T-helper 1 cell treated with Interleukin-12 subunit alpha and Interleukin-12 subunit beta and Interleukin-4 antibody, amounts not matched to agents 30 ng/mL and 1 ng/mL, for 36 hours (primary cell): ENCODE results near the gene OLFML1. TPM values are rescaled to one million over a fixed set of nuclear protein-coding genes. Genes with fewer than 3 reads are reported as not detected.

Experiments used
- intact Hi-C: fragments of 100-400 bp; cut with micrococcal nuclease; formaldehyde crosslinking; loops from one replicate; pipeline ENCODE4 v1.15.1; 2024
- total RNA-seq: library from RNA; stranded (reverse); gene quantifications from 2 replicates; pipeline ENCODE4 v1.2.3, GENCODE V29; 2022

Gene OLFML1
- not detected in 2 replicates for total RNA-seq

DNA sequence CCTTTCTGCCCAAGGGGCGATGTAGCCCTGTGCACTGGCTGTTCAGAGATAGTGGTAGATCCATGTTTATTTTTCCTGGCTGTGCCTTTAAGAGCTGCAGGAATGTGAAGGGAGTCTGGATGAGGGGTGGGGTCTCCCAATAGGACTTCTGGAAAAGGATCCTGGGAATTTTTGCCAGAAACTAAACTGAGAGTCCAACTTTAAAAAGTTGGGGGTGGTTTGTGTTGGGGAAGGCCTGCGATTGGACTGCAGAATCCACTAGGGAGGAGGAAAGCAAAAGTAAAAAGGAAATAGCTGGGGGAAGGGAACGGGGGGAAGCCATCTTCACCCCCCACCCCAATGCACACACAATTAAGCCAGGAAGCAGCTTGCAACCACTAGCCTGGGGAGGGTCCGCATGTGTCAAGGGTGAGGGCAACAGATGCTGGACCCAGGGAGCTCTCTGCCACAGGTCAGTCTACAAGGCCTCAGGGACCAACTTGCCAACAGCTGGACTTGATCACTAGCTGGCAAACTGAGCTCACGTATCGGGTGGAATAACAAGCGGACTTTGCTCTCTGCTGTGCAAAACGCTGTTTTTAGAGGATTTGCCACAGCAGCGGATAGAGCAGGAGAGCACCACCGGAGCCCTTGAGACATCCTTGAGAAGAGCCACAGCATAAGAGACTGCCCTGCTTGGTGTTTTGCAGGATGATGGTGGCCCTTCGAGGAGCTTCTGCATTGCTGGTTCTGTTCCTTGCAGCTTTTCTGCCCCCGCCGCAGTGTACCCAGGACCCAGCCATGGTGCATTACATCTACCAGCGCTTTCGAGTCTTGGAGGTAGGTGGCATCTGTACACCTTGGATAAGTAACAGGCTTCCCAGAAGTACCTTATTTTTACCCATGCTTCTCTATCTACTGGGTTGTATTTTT lies at the start of gene OLFML1:
Gene OLFML1, plus strand, starts transcription at position 321 of the 912 bp plus-strand sequence. Its CDS starts 370 bp downstream, at position 691.
- intact Hi-C loops: no loop called here

DNA sequence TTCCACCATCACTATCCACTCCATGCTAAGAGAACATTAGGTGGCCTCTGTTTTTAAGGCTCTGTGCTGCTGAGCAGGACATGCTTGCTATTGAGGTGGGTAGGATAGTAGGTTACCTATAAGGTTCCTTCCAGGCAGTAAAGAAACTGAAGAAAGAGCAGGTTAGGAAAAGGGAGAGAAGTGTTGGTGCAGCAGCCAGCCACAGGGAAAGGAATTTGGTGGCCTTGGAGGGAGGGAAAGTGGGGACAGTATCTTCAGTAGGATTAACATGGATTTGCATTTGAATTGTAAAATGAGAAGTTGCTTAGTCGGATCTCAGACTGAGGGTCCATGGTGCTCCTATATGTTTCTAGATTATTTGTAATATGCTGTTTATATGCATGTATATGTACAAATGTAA lies 49.2 kb upstream of the OLFML1 start:
- intact Hi-C loops: no loop called here

DNA sequence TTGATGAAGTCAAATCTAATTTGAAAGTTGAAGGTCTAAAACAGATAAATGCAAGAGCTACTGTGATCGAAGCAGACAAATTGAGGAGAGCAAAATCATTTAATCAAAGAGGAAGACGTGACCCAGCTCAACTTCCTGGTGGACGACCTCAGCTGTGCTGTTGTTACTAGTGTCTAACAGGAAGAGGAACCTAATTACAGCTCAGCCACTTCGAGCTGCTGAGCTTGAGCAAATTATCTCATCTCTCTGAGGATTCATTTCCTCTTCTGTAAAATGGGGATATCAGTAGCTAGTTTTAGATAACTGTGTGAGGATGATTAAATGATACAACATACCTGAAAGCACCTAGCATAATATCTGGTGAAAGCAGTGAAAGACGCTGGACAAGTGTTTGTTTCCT lies 48.6 kb upstream of the OLFML1 start:
- intact Hi-C loops: no loop called here

DNA sequence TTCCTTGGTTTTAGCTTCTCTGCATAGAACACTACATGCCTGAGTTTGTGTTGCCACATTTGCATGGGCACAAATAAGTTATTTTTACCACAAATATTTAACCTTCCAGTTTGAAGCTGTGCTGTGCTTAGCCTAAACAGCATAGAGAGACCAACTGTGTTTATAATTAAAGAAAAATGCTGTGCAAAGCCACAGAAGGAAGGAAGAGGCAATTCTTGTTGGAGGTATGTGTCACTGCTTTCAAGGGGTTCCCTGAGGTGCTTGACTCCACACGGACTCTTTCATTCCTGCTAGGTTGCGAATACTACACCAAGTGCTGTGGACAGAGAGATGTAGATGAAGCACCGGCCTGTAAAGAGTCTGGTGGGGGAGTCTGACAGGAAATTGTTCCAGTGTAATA lies 47.6 kb upstream of the OLFML1 start:
- intact Hi-C loops: no loop called here

DNA sequence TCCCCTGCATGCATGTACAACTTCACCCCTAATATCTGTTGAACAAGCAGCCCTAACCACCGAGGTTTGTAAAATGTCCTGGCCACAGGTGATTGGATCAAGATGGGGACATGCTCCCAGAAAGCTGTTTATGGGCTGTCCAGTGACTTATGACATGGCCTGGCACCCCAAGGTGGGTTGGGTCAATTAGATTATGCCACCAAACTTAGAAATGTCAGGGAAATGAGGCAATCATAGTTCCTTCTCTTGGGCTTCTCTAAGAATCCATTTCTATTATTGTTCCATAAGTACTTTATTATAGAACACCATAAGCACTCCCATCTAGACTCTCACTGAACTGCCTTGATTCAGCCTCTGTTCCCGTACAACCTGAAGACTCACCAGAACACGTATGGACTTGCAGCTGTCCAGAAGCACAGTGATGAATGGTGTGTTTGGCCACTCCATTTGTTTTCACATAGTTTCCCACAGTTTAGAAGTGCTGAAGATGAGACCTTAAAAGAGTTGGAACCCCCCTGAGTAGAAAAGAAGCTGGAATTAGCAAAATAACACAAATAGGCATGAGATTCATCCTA lies 45.5 kb upstream of the OLFML1 start:
- intact Hi-C loops: loop anchor here (5.0 kb wide), 2 partner anchors 538 to 703 kb away; no protein-coding TSS in a partner anchor

DNA sequence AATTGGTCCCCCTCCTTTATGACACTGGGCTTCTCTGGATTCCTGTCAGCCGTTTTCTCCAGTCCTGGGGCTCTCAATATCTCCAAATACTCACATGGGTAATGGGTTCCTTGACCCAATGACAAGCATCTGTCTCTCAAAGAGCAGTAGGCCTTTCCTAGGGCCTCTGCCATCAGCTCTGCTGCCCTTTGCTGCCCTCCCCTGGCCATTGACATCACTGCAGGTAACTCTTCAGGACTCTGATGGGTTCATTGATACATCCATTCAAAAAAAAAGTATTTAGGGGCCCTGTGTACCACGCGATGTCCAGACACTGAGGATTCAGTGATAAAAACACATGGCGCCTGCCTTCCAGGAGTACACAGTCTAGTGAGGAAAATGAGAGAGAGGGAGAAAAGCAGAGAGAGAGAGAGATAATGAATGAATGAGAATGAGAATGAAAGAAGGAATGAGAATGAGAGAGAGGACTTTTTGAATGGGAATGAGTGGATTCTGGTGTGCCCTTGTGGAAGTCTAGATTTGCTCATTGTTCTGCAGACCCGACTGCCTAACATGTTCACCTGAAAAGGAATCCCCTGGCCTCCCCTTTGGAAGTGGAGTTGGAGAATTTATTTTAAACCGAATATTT lies 42.6 kb upstream of the OLFML1 start:
- intact Hi-C loops: loop anchor here (1.0 to 5.0 kb wide), 9 partner anchors 89 to 705 kb away; no protein-coding TSS in a partner anchor

DNA sequence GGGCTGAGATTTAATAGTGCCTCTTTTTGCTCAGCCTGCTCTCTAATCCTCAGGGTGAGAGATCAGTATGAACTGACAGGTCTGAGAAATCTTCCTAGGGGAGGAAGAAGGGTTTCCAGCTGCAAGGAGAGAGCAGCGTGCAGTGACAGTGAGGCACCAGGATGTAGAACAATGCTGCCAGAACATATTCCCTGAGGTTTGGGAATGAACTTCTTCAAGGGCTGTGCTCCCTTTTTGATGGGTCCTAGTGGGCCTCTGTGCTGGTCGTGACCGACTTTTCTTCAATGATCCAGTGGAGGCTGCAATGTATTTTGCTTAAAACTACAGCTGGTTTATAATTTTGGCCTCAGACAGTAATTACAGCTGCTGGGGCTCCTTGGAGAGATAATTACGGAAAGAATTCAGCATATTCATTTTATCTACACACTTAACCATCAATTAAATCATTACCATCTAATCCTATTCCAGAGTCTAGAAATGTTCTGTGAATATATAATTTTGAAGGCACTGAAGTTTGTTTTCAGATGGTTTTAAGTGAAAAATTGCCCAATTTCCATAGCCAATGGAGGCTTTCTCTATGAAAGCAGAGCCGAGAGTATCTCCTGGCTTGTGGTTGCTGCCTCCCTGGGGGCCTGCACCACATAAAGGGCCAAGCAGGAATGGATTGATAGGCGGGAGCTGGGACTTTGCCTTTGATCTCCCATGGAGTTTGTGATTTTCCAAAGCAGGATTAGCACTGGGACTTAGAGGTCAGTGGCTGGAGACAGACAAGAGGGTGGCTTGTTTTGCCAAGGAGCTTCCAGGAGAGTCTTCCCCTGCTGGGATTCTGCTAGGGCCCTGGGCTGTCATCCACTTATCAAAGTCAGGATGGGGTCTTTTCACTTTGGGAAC lies 41.0 kb upstream of the OLFML1 start:
- intact Hi-C loops: loop anchor here (5.0 kb wide), 2 partner anchors 542 to 707 kb away; no protein-coding TSS in a partner anchor

DNA sequence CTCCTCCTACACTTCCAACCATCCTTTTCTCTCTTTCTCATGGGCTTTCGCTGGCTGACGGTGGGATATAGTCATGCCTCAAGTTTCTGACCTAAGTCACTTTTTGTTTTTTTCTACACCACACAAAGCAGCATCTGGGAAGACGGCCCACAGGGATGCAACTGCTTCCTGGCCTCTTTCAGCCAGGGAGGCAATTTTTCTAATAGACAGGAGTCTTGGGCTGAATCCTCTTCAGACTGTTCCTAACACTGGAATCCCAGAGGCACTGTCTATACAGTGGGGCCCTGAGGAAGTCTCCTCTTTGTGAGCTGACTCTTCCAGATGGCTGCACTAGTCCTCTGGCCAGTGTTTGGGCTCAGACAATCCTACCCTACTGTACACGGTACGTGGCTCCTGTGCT lies 39.7 kb upstream of the OLFML1 start:
- intact Hi-C loops: no loop called here

DNA sequence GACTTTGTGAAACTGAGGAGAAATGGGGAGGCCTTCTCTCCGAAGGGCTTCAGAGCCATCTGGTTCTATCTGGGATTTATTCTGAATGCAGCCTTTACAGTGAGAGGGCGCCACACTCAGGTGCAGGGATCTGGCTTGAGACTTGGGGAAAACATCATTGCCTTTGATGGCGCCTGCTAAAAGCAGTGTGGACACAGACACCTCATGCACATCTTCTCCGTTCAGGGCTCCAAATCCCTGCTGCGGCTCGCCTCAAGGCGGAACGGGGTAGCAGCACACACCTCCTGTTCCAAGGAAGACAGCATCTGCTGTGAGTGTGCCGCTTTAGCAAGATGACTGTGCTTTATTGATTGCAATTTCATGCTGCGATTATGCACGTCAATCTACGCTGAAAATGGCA lies 37.1 kb upstream of the OLFML1 start:
- intact Hi-C loops: no loop called here

DNA sequence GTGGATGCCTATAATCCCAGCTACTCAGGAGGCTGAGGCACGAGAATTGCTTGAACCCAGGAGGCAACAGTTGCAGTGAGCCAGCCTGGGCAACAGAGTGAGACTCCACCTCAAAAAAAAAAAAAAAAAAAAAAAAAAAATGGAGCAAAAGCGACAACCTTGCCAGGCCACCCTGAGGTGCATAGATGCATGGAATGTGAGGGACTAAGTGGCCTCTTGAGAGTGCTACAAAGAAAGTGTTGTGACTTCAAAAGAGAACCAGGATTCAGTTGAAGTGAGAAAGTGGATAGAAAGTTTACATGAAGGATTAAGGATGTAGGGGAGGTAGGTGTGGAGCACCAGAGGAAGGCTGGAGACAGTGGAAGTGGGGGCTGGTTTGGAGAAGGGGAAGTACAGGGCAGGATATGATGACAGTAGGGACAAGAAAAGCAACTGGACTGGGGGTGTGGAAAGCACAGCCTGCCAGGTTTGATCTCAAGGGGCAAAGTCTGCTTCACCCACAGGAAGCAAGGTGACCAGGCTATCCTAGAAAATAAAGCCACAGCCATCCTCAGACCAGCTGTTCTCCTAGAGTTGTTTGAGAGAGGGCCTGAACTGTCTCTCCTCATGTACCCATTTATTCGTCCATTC lies 36.0 kb upstream of the OLFML1 start:
- intact Hi-C loops: no loop called here

DNA sequence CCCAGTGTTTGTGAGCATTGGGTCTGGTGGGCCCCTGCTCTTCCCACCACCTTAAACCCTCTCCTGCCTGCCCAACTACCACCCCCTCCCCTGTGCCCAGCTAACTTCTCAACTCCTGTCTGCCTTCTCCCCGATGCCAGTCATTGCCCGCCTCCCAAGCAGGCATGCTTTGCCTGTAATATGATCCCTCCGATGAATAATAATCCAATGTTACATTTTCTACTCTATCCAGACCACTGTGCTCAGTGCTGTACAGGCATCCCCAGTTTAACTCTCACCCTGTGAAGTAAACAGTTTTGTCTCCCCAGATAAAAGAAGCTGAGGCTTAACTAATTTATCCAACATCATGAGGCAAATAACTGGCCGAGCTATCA lies 35.5 kb upstream of the OLFML1 start:
- intact Hi-C loops: no loop called here

DNA sequence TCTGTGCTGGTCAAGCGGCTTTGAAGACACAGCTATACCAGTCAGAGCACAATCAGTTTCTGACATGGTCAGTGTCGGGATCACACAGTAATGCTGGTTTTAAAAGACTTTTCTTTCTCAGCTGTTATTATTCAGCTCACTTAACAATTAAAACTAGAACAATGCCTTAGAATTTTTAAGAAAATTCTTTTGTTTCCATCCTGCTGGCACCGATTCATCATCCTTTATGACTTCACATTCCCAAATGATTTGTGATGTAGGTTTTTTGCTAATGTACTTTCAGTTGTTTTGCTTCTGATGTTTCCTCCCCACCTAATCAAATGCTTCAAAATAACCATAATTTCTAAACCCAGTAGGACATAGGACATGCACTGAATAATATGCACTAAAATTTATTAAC lies 34.5 kb upstream of the OLFML1 start:
- intact Hi-C loops: no loop called here

DNA sequence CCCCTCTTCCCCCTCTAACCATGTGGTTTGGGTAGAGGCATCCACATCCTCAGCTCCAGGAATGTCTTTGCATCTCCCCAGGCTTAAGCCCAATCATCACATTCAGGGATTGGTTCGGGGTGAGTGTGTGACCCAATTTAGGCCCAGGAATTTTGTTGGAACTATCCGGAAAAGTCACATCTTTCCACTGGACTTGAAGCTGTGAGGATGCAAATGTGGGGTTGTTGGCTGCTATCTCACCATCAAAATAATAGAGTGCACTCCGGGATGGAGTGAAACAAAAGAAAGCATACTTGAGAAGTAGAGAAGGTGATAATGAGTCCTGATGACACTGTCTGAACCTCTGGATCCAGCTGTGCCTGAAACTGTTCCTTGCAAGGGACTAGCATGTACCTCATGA lies 33.8 kb upstream of the OLFML1 start:
- intact Hi-C loops: no loop called here

DNA sequence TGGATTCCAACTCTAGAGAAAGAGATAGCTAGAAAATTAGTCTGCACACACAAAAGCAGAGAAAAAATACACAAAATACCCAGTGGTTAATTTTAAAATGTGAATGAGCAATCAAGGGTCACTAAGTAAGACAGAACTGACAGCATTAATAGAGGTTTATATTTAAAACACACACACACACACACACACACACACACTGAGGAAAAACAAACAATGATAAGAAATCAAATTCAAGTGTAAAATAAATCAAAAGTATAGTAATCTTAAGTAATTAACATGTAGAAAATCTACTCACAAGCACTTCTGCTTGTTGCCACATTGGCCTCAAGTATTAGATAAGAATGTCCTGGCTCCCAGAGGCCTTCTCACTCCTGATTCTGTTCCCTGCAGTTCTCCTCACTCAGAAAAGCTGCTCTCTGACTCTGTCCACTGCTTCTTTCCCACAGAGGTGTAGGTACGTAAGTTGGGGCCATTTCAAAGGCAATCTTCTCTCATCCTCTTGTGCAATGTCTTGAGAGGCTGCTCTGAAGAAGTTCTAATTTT lies 33.3 kb upstream of the OLFML1 start:
- intact Hi-C loops: no loop called here

DNA sequence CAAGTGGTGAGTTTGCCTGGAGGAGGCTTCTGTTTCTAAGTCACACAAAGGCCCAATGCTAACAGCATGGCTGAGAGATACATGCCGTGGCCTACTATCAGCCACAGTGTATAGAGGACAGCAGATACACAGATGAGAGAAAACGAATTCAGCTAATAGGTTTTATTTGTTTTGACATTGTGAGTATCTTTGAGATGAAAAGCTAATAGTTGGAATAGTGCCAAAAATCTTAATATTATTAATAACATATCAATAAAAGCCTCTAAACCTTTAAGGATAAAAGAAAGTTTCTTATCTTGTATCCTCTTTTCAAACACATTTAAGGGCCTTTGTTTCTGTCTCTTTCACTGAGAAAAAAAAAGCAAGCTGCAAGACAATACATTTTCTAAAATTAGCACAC lies 30.5 kb upstream of the OLFML1 start:
- intact Hi-C loops: no loop called here

DNA sequence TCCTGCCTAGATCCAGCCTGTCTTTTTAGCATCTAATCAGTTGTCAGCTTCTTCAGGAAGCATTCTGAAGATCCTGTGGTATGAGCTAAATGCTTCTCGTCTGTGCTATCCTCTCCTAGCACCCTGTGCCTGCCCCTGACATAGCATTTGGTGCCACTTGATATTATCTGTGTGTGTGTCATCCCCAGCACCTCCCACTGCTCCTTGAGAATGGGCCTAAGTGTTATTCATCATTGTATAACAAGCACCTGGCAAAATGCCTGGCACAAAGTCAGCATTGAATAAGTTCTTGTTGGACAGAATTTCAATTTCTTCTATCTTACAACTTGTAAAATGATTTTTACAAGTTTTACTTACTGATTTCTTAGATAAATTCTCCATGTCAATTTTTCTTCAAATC lies 28.1 kb upstream of the OLFML1 start:
- intact Hi-C loops: no loop called here

DNA sequence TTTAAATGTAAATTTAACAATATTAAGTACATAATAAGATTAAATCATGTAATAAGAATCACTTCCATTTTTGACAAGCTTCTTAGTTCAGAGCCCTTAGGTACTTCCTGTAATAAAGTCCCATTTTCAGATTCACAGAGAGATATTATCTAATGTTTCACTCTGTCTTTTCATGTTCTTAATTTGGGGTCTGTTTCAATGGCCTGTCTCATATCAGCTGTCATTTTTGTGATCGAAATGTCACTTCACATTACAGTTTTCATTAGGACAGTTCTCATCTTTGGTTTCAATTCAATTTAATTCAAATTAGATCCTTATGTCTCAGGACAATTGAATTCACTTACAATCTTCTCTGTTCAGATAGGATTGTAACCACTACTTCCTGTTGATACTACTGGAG lies 22.6 kb upstream of the OLFML1 start:
- intact Hi-C loops: no loop called here

DNA sequence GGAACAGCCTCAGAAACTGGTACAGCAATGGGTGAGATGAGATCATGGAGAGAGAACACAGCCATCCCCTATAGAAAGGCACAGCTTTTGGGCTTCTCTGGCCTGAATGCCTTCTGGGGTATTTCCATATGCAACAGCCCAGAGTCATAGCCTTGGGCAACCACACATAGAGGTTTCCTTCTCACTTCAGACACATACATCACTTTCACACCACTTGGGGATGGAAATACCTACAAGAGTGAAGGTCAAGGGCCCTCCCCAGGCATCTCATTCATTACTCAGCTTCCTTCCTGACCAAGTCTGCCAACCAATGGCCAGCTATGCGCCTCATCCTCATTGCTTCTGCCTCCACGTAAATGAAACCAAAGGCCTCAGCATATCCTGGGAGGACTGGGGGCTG lies 17.7 kb upstream of the OLFML1 start:
- intact Hi-C loops: no loop called here

DNA sequence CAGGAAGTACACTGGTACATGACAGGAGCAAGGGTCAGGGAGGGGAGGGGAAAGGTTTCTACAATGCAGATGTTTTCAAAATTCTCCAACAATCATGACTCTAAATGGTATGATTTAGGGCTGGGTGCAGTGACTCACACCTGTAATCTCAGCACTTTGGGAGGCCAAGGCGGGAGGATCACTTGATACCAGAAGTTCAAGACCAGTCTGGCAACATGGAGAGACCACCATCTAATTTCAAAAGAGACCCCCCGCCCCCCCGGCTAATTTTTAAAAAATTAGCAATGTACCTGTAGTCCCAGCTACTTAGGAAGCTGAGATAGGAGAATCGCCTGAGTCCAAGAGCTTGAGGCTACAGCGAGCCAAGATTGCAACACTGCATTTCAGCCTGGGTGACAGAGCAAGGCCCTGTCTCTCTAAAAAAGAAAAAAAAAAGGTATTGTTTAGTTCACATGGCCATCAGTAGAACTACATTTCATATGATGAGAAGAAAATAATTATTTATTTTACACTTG lies 15.9 kb upstream of the OLFML1 start:
- intact Hi-C loops: no loop called here

DNA sequence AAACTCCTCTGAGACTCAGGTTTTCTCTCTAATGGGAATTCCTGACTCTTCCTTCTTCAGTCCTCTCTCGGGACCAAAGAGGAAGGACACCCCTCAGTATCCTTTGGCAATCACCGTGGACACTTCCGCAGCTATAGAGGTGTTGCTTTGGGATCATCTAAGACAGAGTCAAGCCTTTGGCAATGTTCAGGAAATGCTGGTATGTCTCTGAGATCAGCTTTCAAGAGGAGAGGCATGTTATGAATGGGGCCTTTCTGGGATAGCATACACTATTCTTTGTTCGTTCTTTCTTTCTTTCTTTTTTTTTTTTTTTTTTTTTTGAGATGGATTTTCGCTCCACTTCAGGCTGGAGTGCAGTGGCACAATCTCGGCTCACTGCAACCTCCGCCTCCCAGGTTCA lies 14.2 kb upstream of the OLFML1 start:
- intact Hi-C loops: no loop called here
